K562 treated with DMSO at 1 percent for 4 hours (cell line): Measurements from ENCODE around the gene SLC12A4. TPM values are rescaled to one million over a fixed set of nuclear protein-coding genes. Genes with fewer than 3 reads are reported as not detected.

Experiments used
- total RNA-seq: library from RNA; unstranded; fragments of 300-600 nt; gene quantifications from 2 replicates; pipeline ENCODE4 v1.2.3, GENCODE V29; 2022; ENCODE audit not compliant: insufficient read depth

SLC12A4 gene
- 12.2 and 12.7 TPM in 2 replicates for total RNA-seq

GRCh38 chr16:67968400-67969253 is at the start of gene SLC12A4:
Gene SLC12A4 (minus strand): TSS chr16:67968637. CDS start chr16:67968553, 84 bp downstream.

GRCh38 chr16:68015681-68016080 is 47.2 kb upstream of the SLC12A4 start, which contains the start of gene DPEP2NB:
Gene DPEP2NB (minus strand): TSS chr16:68015911. CDS start chr16:68015770, 141 bp downstream.

GRCh38 chr16:67998779-67999688 is 30.6 kb upstream of the SLC12A4 start, which contains the start of gene DPEP2:
Gene DPEP2 (minus strand): TSS chr16:67999484. CDS start chr16:67993212, 6,272 bp downstream.

GRCh38 chr16:67979955-67980678 is 11.7 kb upstream of the SLC12A4 start, which contains the start of gene DPEP3:
Gene DPEP3 (minus strand): TSS chr16:67980499. CDS start chr16:67980380, 119 bp downstream.

GRCh38 chr16:67943619-67944504 is 24.6 kb downstream of the SLC12A4 start, which contains the start of gene LCAT:
Gene LCAT (minus strand): TSS chr16:67944120. CDS start chr16:67944101, 19 bp downstream.

GRCh38 chr16:67936124-67936879 is 32.1 kb downstream of the SLC12A4 start, which contains the start of gene PSMB10:
Gene PSMB10 (minus strand): TSS chr16:67936850. CDS start chr16:67936749, 101 bp downstream.

GRCh38 chr16:67931712-67932461 is 36.5 kb downstream of the SLC12A4 start, which contains the start of gene CTRL:
Gene CTRL (minus strand): TSS chr16:67931862. CDS start chr16:67931852, 10 bp downstream.

Other genes with a start within 250 kb of the SLC12A4 start
- gene GFOD2, start 249.3 kb downstream of the SLC12A4 start, total RNA-seq, result 11.6 and 15.4 TPM in 2 replicates
- gene RANBP10, start 162.1 kb downstream of the SLC12A4 start, total RNA-seq, result 16.0 and 17.3 TPM in 2 replicates
- not detected in 2 replicates for gene TSNAXIP1, start 161.7 kb downstream of the SLC12A4 start, total RNA-seq
- 30.6 and 38.0 TPM in 2 replicates for gene THAP11, start 126.3 kb downstream of the SLC12A4 start, total RNA-seq
- gene NUTF2, start 121.7 kb downstream of the SLC12A4 start, total RNA-seq, result 55.8 and 76.4 TPM in 2 replicates
- gene CENPT, start 120.9 kb downstream of the SLC12A4 start, total RNA-seq, result 48.7 and 59.8 TPM in 2 replicates
- gene EDC4, start 95.6 kb downstream of the SLC12A4 start, total RNA-seq, result 65.6 and 82.6 TPM in 2 replicates
- gene NRN1L, start 83.8 kb downstream of the SLC12A4 start, total RNA-seq, result 2.7 and 3.7 TPM in 2 replicates
- gene PSKH1, start 75.4 kb downstream of the SLC12A4 start, total RNA-seq, result 26.3 and 27.7 TPM in 2 replicates
- gene CTRL, start 36.8 kb downstream of the SLC12A4 start, total RNA-seq, result 1.2 and 2.2 TPM in 2 replicates
- gene PSMB10, start 31.8 kb downstream of the SLC12A4 start, total RNA-seq, result 72.6 and 86.4 TPM in 2 replicates
- 4.0 and 9.4 TPM in 2 replicates for gene LCAT, start 24.5 kb downstream of the SLC12A4 start, total RNA-seq
- gene DPEP3, start 11.9 kb upstream of the SLC12A4 start, total RNA-seq, result not detected in 2 replicates
- 1.9 and 3.3 TPM in 2 replicates for gene DPEP2, start 30.8 kb upstream of the SLC12A4 start, total RNA-seq
- gene DPEP2NB, start 47.3 kb upstream of the SLC12A4 start, total RNA-seq, result not detected in 2 replicates
- 7.1 and 7.7 TPM in 2 replicates for gene DDX28, start 54.6 kb upstream of the SLC12A4 start, total RNA-seq
- 8.7 and 10.7 TPM in 2 replicates for gene DUS2, start 54.6 kb upstream of the SLC12A4 start, total RNA-seq
- gene NFATC3, start 116.7 kb upstream of the SLC12A4 start, total RNA-seq, result 24.7 and 30.6 TPM in 2 replicates